H1 (cell line): ENCODE data around the gene AMN1. TPM values are rescaled to one million over a fixed set of nuclear protein-coding genes. Genes with fewer than 3 reads are reported as not detected.

ENCODE experiments used
- CTCF ChIA-PET: fragments of 300-600 bp; sonication (Branson Sonifier 250); formaldehyde crosslinking; loops from one replicate; lab custom pipeline; 2021; ENCODE audit not compliant: partially characterized antibody; lab: Charles Lee
- POLR2A ChIA-PET: fragments of 300-600 bp; sonication (Branson Sonifier 250); formaldehyde crosslinking; loops from one replicate; lab custom pipeline; 2021; ENCODE audit warnings: inconsistent platforms; ENCODE audit not compliant: partially characterized antibody; lab: Charles Lee
- DNase-seq, 2 experiments: peaks; one replicate each; pipeline versions ENCODE4 v3.0.0 to v3.0.0-alpha.2; 2010 to 2022; ENCODE audit warnings: low spot score in 2 of 2, low read depth in 1 of 2, mixed read lengths in 1 of 2
- FAIRE-seq: peaks from 2 replicates; lab custom pipeline; 2011; peaks lifted over from hg19 to GRCh38; lab: Jason Lieb, UNC
- H2AFZ ChIP-seq: 2 replicates; pipeline ENCODE4 v1.8.1; 2012; ENCODE audit warnings: low read length, inconsistent platforms
- H2AK5ac ChIP-seq: 2 replicates; pipeline ENCODE4 v1.6.1; 2013; ENCODE audit warnings: low read depth, low read length
- H2BK120ac ChIP-seq: replicated peaks from 2 replicates; pipeline ENCODE3; 2013; ENCODE audit warnings: low read depth, low read length, inconsistent platforms
- H2BK12ac ChIP-seq: 2 replicates; pipeline ENCODE4 v1.6.1; 2013; ENCODE audit warnings: low read depth, low read length
- H2BK15ac ChIP-seq: 2 replicates; pipeline ENCODE4 v1.6.1; 2013; ENCODE audit warnings: low read length
- H2BK20ac ChIP-seq: 2 replicates; pipeline ENCODE4 v1.6.1; 2013; ENCODE audit warnings: low read length
- H2BK5ac ChIP-seq: 2 replicates; pipeline ENCODE4 v1.6.1; 2013; ENCODE audit warnings: low read depth, low read length
- H3K14ac ChIP-seq: 2 replicates; pipeline ENCODE4 v1.6.1; 2013; ENCODE audit warnings: inconsistent platforms; ENCODE audit not compliant: insufficient read length
- H3K18ac ChIP-seq: 2 replicates; pipeline ENCODE4 v1.6.1; 2013; ENCODE audit warnings: low read length; ENCODE audit errors: extremely low read depth
- H3K23ac ChIP-seq: 2 replicates; pipeline ENCODE4 v1.6.1; 2013; ENCODE audit warnings: inconsistent platforms; ENCODE audit not compliant: insufficient read length
- H3K23me2 ChIP-seq: 2 replicates; pipeline ENCODE4 v1.6.1; 2013; ENCODE audit warnings: low read depth, low read length
- H3K27ac ChIP-seq: 2 replicates; pipeline ENCODE4 v1.6.1; 2011; ENCODE audit warnings: low read depth, low read length, inconsistent platforms
- H3K27me3 ChIP-seq, 4 experiments: replicated peaks in 1 of 4; 1 replicate in 1 of 4; 2 replicates in 3 of 4; pipeline versions ENCODE4 v1.6.1 to v1.8.1; 2011 to 2013; ENCODE audit warnings: low read length in 3 of 4, mild to moderate bottlenecking in 3 of 4, inconsistent platforms in 2 of 4, mixed read lengths in 2 of 4, moderate library complexity in 1 of 4; ENCODE audit not compliant: control insufficient read depth in 3 of 4, insufficient read depth in 3 of 4; ENCODE audit errors: extremely low read depth in 1 of 4
- H3K36me3 ChIP-seq, 4 experiments: 2 replicates each; pipeline versions ENCODE4 v1.6.1 to v1.8.1; 2011 to 2013; ENCODE audit warnings: mild to moderate bottlenecking in 4 of 4, low read length in 3 of 4, moderate library complexity in 2 of 4, control low read depth in 1 of 4, inconsistent platforms in 1 of 4; ENCODE audit not compliant: insufficient read depth in 4 of 4, control insufficient read depth in 2 of 4
- H3K4ac ChIP-seq: replicated peaks from 2 replicates; pipeline ENCODE3; 2013; ENCODE audit warnings: low read length, low read depth, mixed read lengths, inconsistent platforms; ENCODE audit not compliant: insufficient read length
- H3K4me1 ChIP-seq, 4 experiments: replicated peaks in 1 of 4; 1 replicate in 1 of 4; 2 replicates in 3 of 4; pipeline versions ENCODE4 v1.6.1 to v1.8.1; 2011 to 2013; ENCODE audit warnings: low read length in 3 of 4, inconsistent platforms in 2 of 4, mixed read lengths in 1 of 4; ENCODE audit not compliant: insufficient read depth in 4 of 4, control insufficient read depth in 3 of 4
- H3K4me2 ChIP-seq, 2 experiments: 2 replicates each; pipeline versions ENCODE4 v1.6.1 to v1.8.1; 2011 to 2013; ENCODE audit warnings: low read depth in 2 of 2, low read length in 2 of 2, control low read depth in 1 of 2, inconsistent platforms in 1 of 2, mild to moderate bottlenecking in 1 of 2; ENCODE audit not compliant: insufficient read depth in 1 of 2
- H3K4me3 ChIP-seq, 4 experiments: fragments of 200-600, 300-600 bp in 1 of 4; sonication (generic), shearing (Covaris generic), sonication (Bioruptor Twin) in 1 of 4; 2 replicates each; pipeline versions ENCODE4 v1.5.1 to v1.8.1; 2011 to 2016; ENCODE audit warnings: low read length in 4 of 4, low read depth in 3 of 4, control low read depth in 2 of 4, inconsistent platforms in 2 of 4, mild to moderate bottlenecking in 2 of 4, mixed read lengths in 1 of 4, moderate library complexity in 1 of 4; ENCODE audit not compliant: insufficient read depth in 2 of 4; ENCODE audit errors: extremely low read depth in 1 of 4
- H3K56ac ChIP-seq: replicated peaks from 2 replicates; pipeline ENCODE3; 2013; ENCODE audit warnings: low read depth, mild to moderate bottlenecking, mixed read lengths, low read length, inconsistent platforms; ENCODE audit not compliant: insufficient read length
- H3K79me1 ChIP-seq: 2 replicates; pipeline ENCODE4 v1.6.1; 2013; ENCODE audit warnings: low read depth, low read length, control low read depth
- H3K79me2 ChIP-seq, 2 experiments: 2 replicates each; pipeline versions ENCODE4 v1.6.1 to v1.8.1; 2012 to 2013; ENCODE audit warnings: low read length in 2 of 2, mild to moderate bottlenecking in 2 of 2, inconsistent platforms in 1 of 2; ENCODE audit not compliant: insufficient read depth in 2 of 2, control insufficient read depth in 1 of 2
- H3K9ac ChIP-seq, 4 experiments: replicated peaks in 1 of 4; 1 replicate in 1 of 4; 2 replicates in 3 of 4; pipeline versions ENCODE4 v1.6.1 to v1.8.1; 2011 to 2013; ENCODE audit warnings: low read depth in 3 of 4, low read length in 3 of 4, control low read depth in 2 of 4, mild to moderate bottlenecking in 2 of 4, moderate library complexity in 2 of 4, inconsistent platforms in 1 of 4; ENCODE audit errors: extremely low read depth in 1 of 4
- H3K9me3 ChIP-seq, 2 experiments: 2 replicates each; pipeline versions ENCODE4 v1.6.1 to v1.8.1; 2012 to 2013; ENCODE audit warnings: mild to moderate bottlenecking in 2 of 2, moderate library complexity in 2 of 2, control low read depth in 1 of 2, inconsistent platforms in 1 of 2, low read depth in 1 of 2, low read length in 1 of 2, mixed read lengths in 1 of 2; ENCODE audit not compliant: insufficient read depth in 2 of 2
- H4K20me1 ChIP-seq, 2 experiments: replicated peaks in 1 of 2; 2 replicates each; pipeline versions ENCODE3 to v1.8.1; 2011 to 2013; ENCODE audit warnings: inconsistent platforms in 2 of 2, low read length in 2 of 2, mild to moderate bottlenecking in 1 of 2; ENCODE audit not compliant: insufficient read depth in 2 of 2, control insufficient read depth in 1 of 2
- H4K5ac ChIP-seq: 2 replicates; pipeline ENCODE4 v1.6.1; 2013; ENCODE audit warnings: low read length, low read depth, mixed read lengths, inconsistent platforms; ENCODE audit not compliant: insufficient read length
- H4K8ac ChIP-seq: 2 replicates; pipeline ENCODE4 v1.8.0; 2013; ENCODE audit warnings: mild to moderate bottlenecking, moderate library complexity, low read length, inconsistent platforms; ENCODE audit not compliant: insufficient read depth; ENCODE audit errors: extremely low read depth
- H4K91ac ChIP-seq: replicated peaks from 2 replicates; pipeline ENCODE3; 2013; ENCODE audit warnings: low read length, mixed read lengths, inconsistent platforms; ENCODE audit not compliant: insufficient read length
- CBX5 ChIP-seq: fragments of 300-800, 300-1000 bp; sonication (generic); IDR thresholded peaks from 2 replicates; pipeline ENCODE4 v1.7.1; 2016; ENCODE audit warnings: antibody characterized with exemption, low read length, low read depth
- MAFK ChIP-seq: IDR thresholded peaks from 2 replicates; pipeline ENCODE4 v1.6.1; 2012; ENCODE audit warnings: low read depth, mild to moderate bottlenecking, improper control_type of control experiment, low read length
- NANOG ChIP-seq: IDR thresholded peaks from 2 replicates; pipeline ENCODE4 v1.6.1; 2011; ENCODE audit warnings: low read length, low read depth, mild to moderate bottlenecking, inconsistent platforms; ENCODE audit not compliant: insufficient read depth, poor library complexity, severe bottlenecking
- PHF8 ChIP-seq: fragments of 200-600 bp; sonication (generic); conservative IDR thresholded peaks from 2 replicates; pipeline ENCODE4 v1.7.1; 2012; ENCODE audit warnings: low read depth, mild to moderate bottlenecking, inconsistent platforms, low read length, moderate library complexity
- RAD21 ChIP-seq, 2 experiments: IDR thresholded peaks in 1 of 2; conservative IDR thresholded peaks in 1 of 2; 2 replicates each; pipeline ENCODE4 v1.6.1; 2011; ENCODE audit warnings: low read depth in 2 of 2, low read length in 2 of 2, improper control_type of control experiment in 1 of 2, inconsistent platforms in 1 of 2, mild to moderate bottlenecking in 1 of 2, moderate library complexity in 1 of 2
- RFX5 ChIP-seq: IDR thresholded peaks from 2 replicates; pipeline ENCODE4 v1.6.1; 2011; ENCODE audit warnings: low read depth, low read length, improper control_type of control experiment, borderline replicate concordance
- SAP30 ChIP-seq: fragments of 300-600 bp; sonication (generic); IDR thresholded peaks from 2 replicates; pipeline ENCODE4 v1.7.1; 2012; ENCODE audit warnings: low read length, moderate library complexity, mild to moderate bottlenecking, inconsistent platforms; ENCODE audit not compliant: insufficient read depth, insufficient replicate concordance
- SIX5 ChIP-seq: IDR thresholded peaks from 2 replicates; pipeline ENCODE4 v1.6.1; 2011; ENCODE audit warnings: mild to moderate bottlenecking, low read depth, low read length
- SP2 ChIP-seq: IDR thresholded peaks from 2 replicates; pipeline ENCODE4 v1.6.1; 2012; ENCODE audit warnings: mild to moderate bottlenecking, low read length, inconsistent platforms
- SRF ChIP-seq: IDR thresholded peaks from 2 replicates; pipeline ENCODE4 v1.6.1; 2011; ENCODE audit warnings: mild to moderate bottlenecking, low read depth, low read length, moderate library complexity
- SUZ12 ChIP-seq: fragments of 200-600 bp; sonication (generic); IDR thresholded peaks from 2 replicates; pipeline ENCODE4 v1.6.1; 2012; ENCODE audit warnings: mild to moderate bottlenecking, inconsistent platforms, low read length, moderate library complexity, mixed read lengths
- TAF1 ChIP-seq: IDR thresholded peaks from 2 replicates; pipeline ENCODE4 v1.6.1; 2011; ENCODE audit warnings: mild to moderate bottlenecking, low read depth, low read length
- WGBS, 2 experiments: shearing (Covaris generic) in 1 of 2; methylation state at CpG; one replicate each; pipeline versions ENCODE4 v1.1.6 to v1.1.7; 2013 to 2015; ENCODE audit warnings: low lambda C conversion rate in 2 of 2, mixed read lengths in 2 of 2, inconsistent platforms in 1 of 2, low coverage in 1 of 2, missing lambda C conversion rate in 1 of 2; ENCODE audit not compliant: insufficient replicate concordance in 2 of 2, insufficient coverage in 1 of 2, insufficient read length in 1 of 2; ENCODE audit errors: extremely low coverage in 1 of 2, missing lambda C conversion rate in 1 of 2; 5-methylcytosine and 5-hydroxymethylcytosine counted together
- polyA plus RNA-seq, 7 experiments: library from polyadenylated mRNA; depleted of rRNA in 3 of 7; stranded (reverse) in 5 of 7; unstranded in 2 of 7; fragments of >200 nt in 5 of 7; fragments of 200-250 nt in 2 of 7; gene quantifications; 1 replicate in 5 of 7; 2 replicates in 1 of 7; 4 replicates in 1 of 7; pipeline versions ENCODE4 v1.2.1 to v1.2.3, GENCODE V29; 2011 to 2013; ENCODE audit warnings: missing spikeins in 2 of 7, mixed read lengths in 2 of 7
- total RNA-seq: library from RNA; stranded (reverse); fragmentation: NEBNext Ultra II Directional; extraction: Animal tissue kit (Norgen Biotek cat#: 25700); gene quantifications from 2 replicates; pipeline ENCODE4 v1.2.1, GENCODE V29; 2021
- TF ChIP-seq, protein P1 (sequence below): IDR thresholded peaks from 2 replicates; pipeline ENCODE4 v1.6.1; 2011; ENCODE audit warnings: low read length, improper control_type of control experiment

The AMN1 gene
- total and polyA plus RNA-seq, 2 of the 8 experiments (the other 6 are each of a cell fraction or from before 2014, with no cell fraction given), result 7.5 to 13.8 TPM

DNA sequence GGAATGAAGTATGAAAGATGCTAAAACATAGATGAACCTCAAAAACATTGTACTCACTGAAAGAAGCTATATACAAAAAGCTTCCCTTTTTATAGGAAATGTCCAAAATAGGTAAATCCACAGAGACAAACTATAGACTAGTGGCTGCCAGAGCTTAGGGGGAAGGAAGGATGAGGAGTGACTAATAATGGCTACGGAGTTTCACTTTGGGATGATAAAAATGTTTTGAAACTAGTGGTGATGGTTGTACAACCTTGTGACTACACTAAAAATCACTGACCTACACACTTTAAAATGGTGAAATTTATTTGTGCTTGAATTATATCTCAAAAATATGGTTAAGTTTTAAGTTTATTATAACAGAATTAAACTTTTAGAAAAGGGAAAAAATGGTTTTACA lies 37.1 kb upstream of the AMN1 start:
- H3K56ac ChIP-seq, result no peak overlapping the region
- FAIRE-seq (no peak), DNase-seq (no peak)
- no peak overlapping the region for H3K9ac ChIP-seq
- H2BK15ac ChIP-seq, result no peak overlapping the region
- H3K4me1 ChIP-seq, result no peaks in the 10 kb centered on the region
- ChIA-PET POLR2A (no interaction called here), CTCF (interaction anchor here (0.6 to 1.2 kb wide), 2 partner anchors 23 to 1767 kb away, joined by 3 read pairs; no protein-coding TSS in a partner anchor)
- no peak overlapping the region for H2AK5ac ChIP-seq
- WGBS, 2 experiments, result 95% methylated on average over 1 of the region's 1 CpG; no CpG with 5 or more reads in 1 of the 2 experiments
- no peak overlapping the region for H4K8ac ChIP-seq
- no peaks in the 10 kb centered on the region for H3K36me3 ChIP-seq
- no peak overlapping the region for H3K27ac ChIP-seq
- no peak overlapping the region for H4K5ac ChIP-seq
- H4K20me1 ChIP-seq, result no peaks in the 10 kb centered on the region
- H2BK120ac ChIP-seq, result no peak overlapping the region
- H3K27me3 ChIP-seq, result no peaks in the 10 kb centered on the region
- no peak overlapping the region for H3K4ac ChIP-seq
- no peaks in the 10 kb centered on the region for H3K9me3 ChIP-seq
- no peak overlapping the region for H2AFZ ChIP-seq
- H3K79me2 ChIP-seq, result no peaks in the 10 kb centered on the region
- H3K14ac ChIP-seq, result no peak overlapping the region
- no peak overlapping the region for H3K18ac ChIP-seq
- no peak overlapping the region for H2BK20ac ChIP-seq
- no peaks in the 10 kb centered on the region for H3K79me1 ChIP-seq
- H2BK12ac ChIP-seq, result no peak overlapping the region
- H3K4me3 ChIP-seq, result no peak overlapping the region
- H3K4me2 ChIP-seq, result no peak overlapping the region
- no peaks in the 10 kb centered on the region for H3K23me2 ChIP-seq
- H2BK5ac ChIP-seq, result no peak overlapping the region
- H4K91ac ChIP-seq, result no peak overlapping the region
- no peak overlapping the region for H3K23ac ChIP-seq
- TF ChIP-seq SIX5 (no peak), SRF (no peak), PHF8 (no peak), SUZ12 (no peak), RAD21 (IDR thresholded peaks at IDR 0.05 in 1 of 2, conservative IDR thresholded peaks at IDR 0.05 in 1 of 2; ENCODE audit: low read depth in 2 of 2, low read length in 2 of 2) (no peak), RFX5 (no peak), CBX5 (no peak), NANOG (no peak), SAP30 (no peak), TAF1 (no peak), MAFK (no peak), SP2 (no peak)
- TF ChIP-seq, protein P1, sequence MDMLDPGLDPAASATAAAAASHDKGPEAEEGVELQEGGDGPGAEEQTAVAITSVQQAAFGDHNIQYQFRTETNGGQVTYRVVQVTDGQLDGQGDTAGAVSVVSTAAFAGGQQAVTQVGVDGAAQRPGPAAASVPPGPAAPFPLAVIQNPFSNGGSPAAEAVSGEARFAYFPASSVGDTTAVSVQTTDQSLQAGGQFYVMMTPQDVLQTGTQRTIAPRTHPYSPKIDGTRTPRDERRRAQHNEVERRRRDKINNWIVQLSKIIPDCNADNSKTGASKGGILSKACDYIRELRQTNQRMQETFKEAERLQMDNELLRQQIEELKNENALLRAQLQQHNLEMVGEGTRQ, result no peak
